Fibroblast of peridontal ligament (primary cell): ENCODE data around the gene NUDT3.
A peak's percentile ranks its signal among the peaks of the same experiment; 100 is the strongest.
"Not testable (repeated sequence)": the region's sequence is repeated elsewhere in the genome, so short reads cannot be mapped to it uniquely, and the experiment has no call there.

Experiments used
- DNase-seq: peaks from one replicate; pipeline ENCODE4 v3.0.0-alpha.2; 2010; ENCODE audit errors: extremely low read depth

The NUDT3 gene

GRCh38 chr6:34285448-34286164, 106.9 kb downstream of the NUDT3 start:
- DNase-seq: no peak

DNA sequence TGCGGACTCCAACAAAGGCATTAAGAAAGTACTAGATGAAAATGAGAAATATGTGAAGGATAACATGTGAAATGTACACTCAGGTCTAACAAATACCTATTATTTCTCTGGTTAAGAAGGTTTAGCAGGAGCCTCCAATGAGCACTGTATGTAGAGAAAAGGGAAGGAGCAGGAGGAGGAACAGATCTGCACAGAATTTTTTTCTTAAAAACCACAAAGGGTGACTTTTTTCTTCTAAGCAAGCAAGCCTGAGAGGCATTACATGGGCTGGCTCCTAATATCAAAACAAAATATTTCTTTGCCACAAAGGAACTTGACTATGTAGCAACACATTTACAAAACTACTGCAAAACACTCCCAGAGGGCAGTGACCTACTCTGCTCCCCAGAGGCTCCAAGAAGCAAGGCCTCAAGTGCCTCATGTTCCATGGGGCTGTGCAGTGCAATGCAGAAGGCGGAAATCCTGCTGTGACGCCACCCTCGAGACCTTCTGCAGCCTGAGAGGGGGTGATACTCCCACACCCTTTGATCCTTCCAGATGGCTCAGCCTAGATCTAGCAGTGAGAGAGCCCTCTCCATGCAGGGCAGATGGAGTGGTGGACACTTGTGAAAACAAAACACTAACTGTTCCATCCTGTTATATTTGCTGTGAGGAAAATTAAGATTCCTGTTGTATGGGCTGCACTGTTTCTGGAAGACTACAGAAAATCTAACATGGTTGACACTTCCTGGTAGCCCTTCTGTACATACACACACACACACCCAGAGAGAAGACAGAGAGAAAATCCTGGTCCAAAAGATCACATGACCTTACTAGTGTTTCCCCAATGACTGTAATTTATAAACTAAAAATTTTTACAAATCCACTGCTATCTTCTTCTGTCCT, 107.7 kb downstream of the NUDT3 start:
- DNase-seq: peak; percentile 90

GRCh38 chr6:34281702-34282334, 110.7 kb downstream of the NUDT3 start:
- no peak for DNase-seq

DNA sequence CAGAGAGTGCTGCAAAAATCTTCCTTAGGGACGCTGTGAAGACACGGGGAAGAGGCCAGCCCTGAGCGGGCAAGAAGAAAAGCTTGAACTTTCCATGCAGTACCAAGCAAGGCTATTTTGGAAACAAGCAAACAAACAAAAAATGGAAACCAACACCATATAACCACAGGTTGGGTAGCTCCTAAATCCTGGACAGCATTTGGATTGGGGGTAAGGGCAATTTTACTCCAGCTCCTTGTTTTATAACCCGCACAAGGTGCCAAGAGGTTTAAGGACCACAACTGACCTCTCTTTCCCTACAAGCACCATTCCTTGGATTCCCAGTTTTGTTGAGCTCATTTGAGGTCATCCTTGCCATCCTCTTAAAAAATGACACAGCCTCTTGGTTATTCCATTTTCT, 112.3 kb downstream of the NUDT3 start:
- no peak for DNase-seq

DNA sequence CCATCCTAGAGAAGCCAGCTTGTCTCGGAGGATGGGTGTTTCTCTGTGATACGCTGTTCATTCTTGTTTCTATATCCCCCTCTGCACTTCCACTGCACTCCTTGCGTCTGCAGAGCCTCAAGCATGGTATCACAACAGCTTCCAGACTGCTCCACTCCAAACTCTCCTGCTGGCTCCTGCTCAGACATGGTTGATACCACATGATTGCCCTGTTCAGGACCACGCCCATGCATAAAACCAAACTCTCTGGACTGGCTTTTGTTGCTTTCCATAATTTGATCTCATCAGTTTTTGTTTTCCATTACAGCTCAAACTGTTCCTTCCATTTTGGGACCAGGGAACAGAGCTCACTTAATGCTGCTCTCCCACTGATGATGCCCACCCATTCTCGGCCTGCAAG, 113.6 kb downstream of the NUDT3 start:
- DNase-seq: no peak

DNA sequence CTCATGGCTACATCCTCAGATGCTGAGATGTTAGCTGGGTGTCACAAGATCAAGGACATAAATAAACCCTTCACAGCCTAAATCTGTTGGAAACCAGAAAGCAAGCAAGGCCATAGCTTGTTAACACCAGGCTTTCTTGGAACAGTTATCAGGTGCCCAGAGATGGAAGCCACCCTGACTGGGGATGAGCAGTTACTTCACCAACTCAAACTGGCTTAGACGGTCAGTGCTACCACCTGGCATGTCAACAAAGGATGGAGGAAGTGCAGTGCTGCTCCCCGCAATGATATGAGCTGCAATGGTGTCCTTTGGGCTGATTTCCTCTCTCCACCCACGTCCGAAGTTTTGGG, 114.7 kb downstream of the NUDT3 start:
- DNase-seq: no peak

- no peak for DNase-seq
Observed at GRCh38 chr6:34276881-34277762, 115.3 kb downstream of the NUDT3 start.

GRCh38 chr6:34276191-34276590, 116.3 kb downstream of the NUDT3 start:
- DNase-seq: no peak

DNA sequence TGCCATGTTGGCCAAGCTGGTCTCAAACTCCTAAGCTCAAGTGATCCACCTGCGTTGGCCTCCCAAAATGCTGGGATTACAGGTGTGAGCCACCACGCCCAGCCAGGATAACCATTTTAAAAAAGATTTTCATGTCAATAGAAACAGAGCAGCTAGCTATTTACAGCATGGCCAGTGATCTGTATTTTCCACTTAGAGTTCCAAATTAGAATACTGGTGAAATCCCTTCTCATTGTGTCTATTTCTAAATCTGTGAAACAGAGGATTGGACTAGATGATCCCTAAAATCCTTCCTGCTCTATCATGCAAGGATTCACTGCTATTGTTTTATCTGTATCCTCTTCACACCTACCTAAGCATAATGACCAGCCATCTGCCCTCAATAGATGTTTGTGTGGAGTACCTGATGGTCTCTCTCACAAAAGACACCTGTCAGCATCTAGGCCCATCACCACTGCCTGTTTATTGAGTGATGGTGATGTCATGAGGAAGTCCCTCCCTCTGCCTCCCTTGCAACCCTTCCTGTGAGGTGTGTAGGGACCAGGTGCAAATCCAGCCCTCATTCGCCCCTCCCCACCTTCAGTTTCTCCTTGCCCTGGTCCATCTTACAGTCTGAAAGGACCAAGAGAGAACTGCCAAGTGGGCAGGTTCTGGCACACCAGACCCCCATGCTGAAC, 117.2 kb downstream of the NUDT3 start:
- DNase-seq: no peak

DNA sequence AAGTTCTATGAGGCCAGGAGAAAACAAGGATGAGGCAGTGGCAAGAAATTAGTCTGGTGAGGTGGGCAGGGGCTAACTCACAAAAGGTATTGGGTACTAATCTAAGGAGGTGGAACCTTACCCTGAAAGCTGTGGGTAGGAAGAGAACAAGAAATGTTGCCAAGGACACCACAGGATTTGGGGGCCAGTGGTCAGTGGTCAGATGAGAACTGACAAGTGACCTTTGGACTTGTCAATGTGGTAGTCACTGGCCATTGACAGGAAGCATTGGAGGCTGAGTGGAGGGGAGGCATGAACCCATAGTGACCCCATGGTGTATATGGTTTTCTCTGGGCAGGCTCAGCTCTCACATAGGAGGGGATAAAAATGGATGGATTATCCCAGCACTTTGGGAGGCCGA, 118.3 kb downstream of the NUDT3 start:
- DNase-seq: no peak

GRCh38 chr6:34273242-34273805, 119.1 kb downstream of the NUDT3 start:
- DNase-seq: no peak

DNA sequence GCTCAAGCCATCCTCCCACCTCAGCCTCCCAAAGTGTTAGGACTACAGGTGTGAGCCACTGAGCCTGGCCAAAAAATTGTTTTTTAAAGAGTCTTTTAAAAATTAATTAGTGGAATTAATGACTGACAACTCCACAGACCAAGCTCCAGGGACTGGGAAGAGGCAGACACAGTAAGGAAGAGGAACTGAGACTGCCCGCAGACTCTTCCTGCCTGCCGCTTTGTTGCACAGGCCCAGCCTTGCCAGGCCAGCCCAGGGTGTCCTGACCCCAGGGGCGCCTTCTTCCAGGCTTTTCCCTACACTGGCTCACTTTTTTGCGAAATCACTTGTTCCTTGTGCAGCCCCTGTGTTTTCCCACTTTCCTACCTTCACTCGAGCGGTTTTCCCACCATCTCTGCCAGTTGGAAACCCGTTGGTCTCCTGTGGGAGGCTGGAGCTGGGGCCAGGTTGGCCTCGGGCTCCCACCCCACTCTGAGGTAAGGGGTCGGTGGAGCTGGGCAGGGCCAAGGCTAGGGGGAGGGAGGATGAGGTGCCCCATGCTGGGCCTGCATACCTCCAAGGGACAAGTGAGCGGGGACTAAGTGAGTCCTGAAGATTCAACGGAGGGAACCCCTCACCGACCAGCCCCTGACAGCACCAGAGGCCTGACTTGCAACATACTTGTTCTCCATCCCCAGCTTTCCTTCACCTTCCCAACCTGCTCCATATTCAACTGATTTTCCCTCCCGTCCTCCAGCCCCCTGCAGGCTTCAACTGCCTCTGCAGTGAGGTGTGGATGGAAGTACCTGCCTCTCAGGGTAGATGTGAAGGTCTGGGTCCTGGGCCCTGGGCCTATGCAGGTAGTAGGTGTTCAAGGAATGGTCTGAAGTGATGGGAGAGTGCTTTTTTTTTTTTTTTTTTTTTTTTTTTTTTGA, 120.2 kb downstream of the NUDT3 start:
- no peak for DNase-seq

DNA sequence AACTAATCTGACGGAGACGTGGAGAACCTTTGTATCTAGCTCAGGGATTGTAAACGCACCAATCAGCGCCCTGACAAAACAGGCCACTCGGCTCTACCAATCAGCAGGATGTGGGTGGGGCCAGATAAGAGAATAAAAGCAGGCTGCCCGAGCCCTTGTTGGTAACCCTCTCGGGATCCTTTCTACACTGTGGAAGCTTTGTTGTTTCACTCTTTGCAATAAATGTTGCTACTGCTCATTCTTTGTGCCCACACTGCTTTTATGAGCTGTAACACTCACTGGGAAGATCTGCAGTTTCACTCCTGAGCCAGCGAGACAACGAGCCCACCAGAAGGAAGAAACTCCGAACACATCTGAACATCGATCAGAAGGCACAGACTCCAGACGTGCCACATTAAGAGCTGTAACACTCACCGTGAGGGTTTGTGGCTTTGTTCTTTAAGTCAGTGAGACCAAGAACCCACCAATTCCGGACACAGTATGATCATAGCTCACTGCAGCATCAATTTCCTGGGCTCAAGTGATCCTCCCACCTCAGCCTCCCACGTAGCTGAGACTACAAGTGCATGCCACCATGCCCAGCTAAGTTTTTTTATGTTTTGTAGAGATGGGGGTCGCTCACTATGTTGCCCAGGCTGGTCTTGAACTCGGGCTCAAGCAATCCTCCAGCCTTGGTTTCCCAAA, 122.7 kb downstream of the NUDT3 start:
- not testable (repeated sequence) for DNase-seq

GRCh38 chr6:34269132-34269531, 123.3 kb downstream of the NUDT3 start:
- DNase-seq: not testable (repeated sequence)

GRCh38 chr6:34267746-34268145, 124.7 kb downstream of the NUDT3 start:
- DNase-seq: no peak

DNA sequence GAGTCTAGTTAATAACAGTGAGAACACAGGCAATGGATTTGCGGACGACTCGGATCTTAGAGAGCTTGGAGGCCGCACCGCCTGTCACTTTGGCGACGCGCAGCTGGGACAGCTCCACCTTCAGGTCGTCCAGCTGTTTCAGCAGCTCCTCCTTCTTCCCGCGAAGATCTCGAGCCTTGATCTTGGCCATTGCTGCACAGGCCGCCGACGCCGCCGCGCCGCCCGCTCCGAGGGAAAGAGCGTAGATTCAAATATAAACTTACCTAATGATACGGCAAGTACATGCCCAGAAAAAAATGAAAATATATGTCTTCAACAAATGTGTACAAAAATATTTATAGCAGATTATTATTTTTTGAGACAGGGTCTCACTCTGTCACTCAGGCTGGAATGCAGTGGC, 129.0 kb downstream of the NUDT3 start:
- DNase-seq: not testable (repeated sequence)

DNA sequence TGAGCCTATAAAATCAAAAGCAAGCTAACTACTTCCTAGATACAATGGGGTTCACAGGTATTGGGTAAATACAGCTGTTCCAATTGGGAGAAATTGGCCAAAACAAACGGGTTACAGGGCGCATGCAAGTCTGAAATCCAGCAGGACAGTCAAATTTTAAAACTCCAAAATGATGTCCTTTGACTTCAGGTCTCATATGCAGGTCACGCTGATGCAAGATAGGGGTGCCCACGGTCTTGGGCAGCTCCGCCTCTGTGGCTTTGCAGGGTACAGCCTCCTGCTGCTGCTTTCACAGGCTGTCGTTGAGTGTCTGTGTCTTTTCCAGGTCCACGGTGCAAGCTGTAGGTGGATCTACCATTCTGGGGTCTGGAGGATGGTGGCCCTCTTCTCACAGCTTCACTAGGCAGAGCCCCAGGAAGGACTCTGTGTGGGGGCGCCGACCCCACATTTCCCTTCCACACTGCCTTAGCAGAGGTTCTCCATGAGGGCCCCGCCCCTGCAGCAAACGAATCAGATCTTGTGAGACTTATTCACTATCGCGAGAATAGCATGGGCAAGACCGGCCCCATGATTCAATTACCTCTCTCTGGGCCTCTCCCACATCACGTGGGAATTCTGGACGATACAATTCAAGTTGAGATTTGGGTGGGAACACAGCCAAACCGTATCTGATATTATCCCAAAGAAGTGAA, 131.7 kb downstream of the NUDT3 start:
- no peak for DNase-seq

GRCh38 chr6:34259529-34260069, 132.9 kb downstream of the NUDT3 start:
- no peak for DNase-seq
